Measurements from ENCODE around the gene TMEM181. TPM values are rescaled to one million over a fixed set of nuclear protein-coding genes. Genes with fewer than 3 reads are reported as not detected.
"Not testable (repeated sequence)": the region's sequence is repeated elsewhere in the genome, so short reads cannot be mapped to it uniquely, and the experiment has no call there.

Gene TMEM181
- total and polyA plus RNA-seq, 4 donors, result 6.4 to 15.6 (median 12.6) TPM

DNA sequence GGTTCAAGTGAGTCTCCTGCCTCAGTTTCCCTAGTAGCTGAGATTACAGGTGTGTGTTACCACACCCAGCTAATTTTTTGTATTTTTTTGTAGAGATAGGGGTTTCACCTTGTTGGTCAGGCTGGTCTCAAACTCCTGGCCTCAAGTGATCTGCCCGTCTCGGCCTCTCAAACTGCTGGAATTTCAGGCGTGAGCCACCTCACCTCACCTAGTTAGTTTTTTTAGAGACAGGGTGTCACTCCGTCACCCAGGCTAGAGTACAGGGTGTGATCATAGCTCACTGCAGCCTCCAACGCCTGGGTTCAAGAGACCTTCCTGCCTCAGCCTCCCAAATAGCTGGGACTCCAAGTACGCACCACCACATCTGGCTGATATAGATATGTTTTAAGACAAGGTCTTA is 112.8 kb downstream of the TMEM181 start:
- no peak for TF ChIP-seq GABPA (IDR thresholded peaks at IDR 0.05 in 1 of 2, conservative IDR thresholded peaks at IDR 0.05 in 1 of 2)
- no peak for DNase-seq (ENCODE audit: low spot score)
- H3K9ac ChIP-seq (ENCODE audit: low read depth in 1 of 2, low read length in 2 of 2), result no peak overlapping the region
- WGBS, result 96% methylated on average over 6 of the region's 6 CpGs
- no peak overlapping the region for H3K4me3 ChIP-seq (ENCODE audit: low read depth in 1 of 3, low read length in 3 of 3)
- H3K36me3 ChIP-seq (ENCODE audit: control insufficient read depth in 4 of 4, insufficient read depth in 3 of 4, low read depth in 1 of 4, low read length in 3 of 4), result no peaks in the 10 kb centered on the region
- H3K27me3 ChIP-seq (ENCODE audit: control insufficient read depth in 4 of 4, insufficient read depth in 4 of 4, low read length in 3 of 4), result no peaks in the 10 kb centered on the region
- no peak overlapping the region for H3K27ac ChIP-seq (ENCODE audit: low read depth in 1 of 2, low read length in 2 of 2)
- H3K9me3 ChIP-seq (ENCODE audit: control insufficient read depth in 4 of 4, low read length in 3 of 4), result no peaks in the 10 kb centered on the region
- H3K4me1 ChIP-seq (ENCODE audit: control insufficient read depth in 4 of 4, insufficient read depth in 4 of 4, low read length in 3 of 4), result peaks cover 0 to 21% (median 5%) of the 10 kb centered on the region in 4 donors

DNA sequence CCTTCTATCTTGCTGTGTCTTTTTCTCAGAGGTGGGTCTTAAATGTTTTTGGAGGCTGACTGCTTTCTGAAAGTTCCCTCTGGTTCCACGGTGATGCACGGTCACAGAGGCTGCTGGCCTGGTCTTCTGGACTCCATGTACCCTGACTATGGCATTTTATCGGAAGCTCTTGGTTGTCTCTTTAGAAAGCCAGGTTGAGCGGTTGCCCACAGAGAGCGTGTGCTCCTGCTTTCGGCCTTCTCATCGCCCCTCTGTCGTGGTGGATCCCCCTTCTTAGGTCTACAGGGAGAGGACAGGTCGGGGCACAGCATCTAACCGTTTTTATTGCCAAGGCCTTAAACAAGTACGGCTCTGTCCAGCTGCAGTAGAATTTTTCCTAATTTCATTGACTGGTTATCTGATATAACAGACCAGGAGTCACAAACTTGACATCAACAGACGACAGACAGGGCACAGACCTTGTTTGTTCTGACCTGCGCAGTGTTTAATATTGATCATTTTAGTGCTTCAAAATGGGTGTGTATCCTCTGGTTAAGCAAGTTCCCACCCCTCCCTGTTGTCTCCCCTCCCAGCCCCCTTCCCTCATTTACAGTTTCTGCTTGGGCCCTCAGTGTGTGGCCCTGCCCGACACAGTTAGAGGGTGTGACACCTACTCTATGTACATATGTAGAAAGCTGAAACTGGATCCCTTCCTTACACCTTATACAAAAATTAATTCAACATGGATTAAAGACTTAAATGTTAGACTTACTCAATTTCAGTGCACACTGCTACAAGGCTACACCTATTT is 114.6 kb downstream of the TMEM181 start:
- 63% methylated on average over 14 of the region's 14 CpGs for WGBS
- TF ChIP-seq, protein P1, sequence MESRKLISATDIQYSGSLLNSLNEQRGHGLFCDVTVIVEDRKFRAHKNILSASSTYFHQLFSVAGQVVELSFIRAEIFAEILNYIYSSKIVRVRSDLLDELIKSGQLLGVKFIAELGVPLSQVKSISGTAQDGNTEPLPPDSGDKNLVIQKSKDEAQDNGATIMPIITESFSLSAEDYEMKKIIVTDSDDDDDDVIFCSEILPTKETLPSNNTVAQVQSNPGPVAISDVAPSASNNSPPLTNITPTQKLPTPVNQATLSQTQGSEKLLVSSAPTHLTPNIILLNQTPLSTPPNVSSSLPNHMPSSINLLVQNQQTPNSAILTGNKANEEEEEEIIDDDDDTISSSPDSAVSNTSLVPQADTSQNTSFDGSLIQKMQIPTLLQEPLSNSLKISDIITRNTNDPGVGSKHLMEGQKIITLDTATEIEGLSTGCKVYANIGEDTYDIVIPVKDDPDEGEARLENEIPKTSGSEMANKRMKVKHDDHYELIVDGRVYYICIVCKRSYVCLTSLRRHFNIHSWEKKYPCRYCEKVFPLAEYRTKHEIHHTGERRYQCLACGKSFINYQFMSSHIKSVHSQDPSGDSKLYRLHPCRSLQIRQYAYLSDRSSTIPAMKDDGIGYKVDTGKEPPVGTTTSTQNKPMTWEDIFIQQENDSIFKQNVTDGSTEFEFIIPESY (IDR thresholded peaks at IDR 0.05), result no peak
- TF ChIP-seq FOXA2 (IDR thresholded peaks at IDR 0.05) (peak; percentile 40), JUND (IDR thresholded peaks at IDR 0.05) (no peak), HNF4A (conservative IDR thresholded peaks at IDR 0.05) (peak in 1 of 2 donors; percentile 35), RXRA (IDR thresholded peaks at IDR 0.05) (peak in 1 of 2 donors; percentile 59), FOXA1 (IDR thresholded peaks at IDR 0.05) (no peak), ATF3 (IDR thresholded peaks at IDR 0.05) (no peak), YY1 (IDR thresholded peaks at IDR 0.05) (peak; percentile 41)

DNA sequence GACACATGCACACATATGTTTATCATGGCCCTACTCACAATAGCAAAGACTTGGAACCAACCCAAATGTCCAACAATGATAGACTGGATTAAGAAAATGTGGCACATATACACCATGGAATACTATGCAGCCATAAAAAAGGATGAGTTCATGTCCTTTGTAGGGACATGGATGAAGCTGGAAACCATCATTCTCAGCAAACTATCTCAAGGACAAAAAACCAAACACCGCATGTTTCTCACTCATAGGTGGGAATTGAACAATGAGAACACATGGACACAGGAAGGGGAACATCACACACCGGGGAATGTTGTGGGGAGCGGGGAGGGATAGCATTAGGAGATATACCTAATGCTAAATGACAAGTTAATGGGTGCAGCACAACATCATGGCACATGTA is 117.2 kb downstream of the TMEM181 start:
- not testable (repeated sequence) for H3K9me3 ChIP-seq (ENCODE audit: control insufficient read depth in 4 of 4, low read length in 3 of 4); H3K27me3 ChIP-seq (ENCODE audit: control insufficient read depth in 4 of 4, insufficient read depth in 4 of 4, low read length in 3 of 4); H3K36me3 ChIP-seq (ENCODE audit: control insufficient read depth in 4 of 4, insufficient read depth in 3 of 4, low read depth in 1 of 4, low read length in 3 of 4); H3K4me3 ChIP-seq (ENCODE audit: low read depth in 1 of 3, low read length in 3 of 3); H3K27ac ChIP-seq (ENCODE audit: low read depth in 1 of 2, low read length in 2 of 2); DNase-seq (ENCODE audit: low spot score); H3K9ac ChIP-seq (ENCODE audit: low read depth in 1 of 2, low read length in 2 of 2)
- WGBS, result 97% methylated on average over 3 of the region's 3 CpGs
- H3K4me1 ChIP-seq (ENCODE audit: control insufficient read depth in 4 of 4, insufficient read depth in 4 of 4, low read length in 3 of 4), result peaks cover 0 to 11% (median 1%) of the 10 kb centered on the region in 4 donors

More for the DNA sequence above, 114.6 kb downstream of the TMEM181 start:
- H3K27ac ChIP-seq (ENCODE audit: low read depth in 1 of 2, low read length in 2 of 2), result peak overlapping the region in 1 of 2 donors; percentile 22
- DNase-seq (ENCODE audit: low spot score), result no peak
- H3K36me3 ChIP-seq (ENCODE audit: control insufficient read depth in 4 of 4, insufficient read depth in 3 of 4, low read depth in 1 of 4, low read length in 3 of 4), result no peaks in the 10 kb centered on the region
- no peaks in the 10 kb centered on the region for H3K9me3 ChIP-seq (ENCODE audit: control insufficient read depth in 4 of 4, low read length in 3 of 4)
- no peak overlapping the region for H3K4me3 ChIP-seq (ENCODE audit: low read depth in 1 of 3, low read length in 3 of 3)
- H3K27me3 ChIP-seq (ENCODE audit: control insufficient read depth in 4 of 4, insufficient read depth in 4 of 4, low read length in 3 of 4), result no peaks in the 10 kb centered on the region
- peaks cover 0 to 17% (median 3%) of the 10 kb centered on the region in 4 donors for H3K4me1 ChIP-seq (ENCODE audit: control insufficient read depth in 4 of 4, insufficient read depth in 4 of 4, low read length in 3 of 4)
- H3K9ac ChIP-seq (ENCODE audit: low read depth in 1 of 2, low read length in 2 of 2), result no peak overlapping the region

- H3K27ac ChIP-seq (ENCODE audit: low read depth in 1 of 2, low read length in 2 of 2), result no peak overlapping the region
- TF ChIP-seq ATF3 (IDR thresholded peaks at IDR 0.05) (no peak), FOXA2 (IDR thresholded peaks at IDR 0.05) (no peak), FOXA1 (IDR thresholded peaks at IDR 0.05) (no peak), TAF1 (conservative IDR thresholded peaks at IDR 0.05) (no peak), RAD21 (IDR thresholded peaks at IDR 0.05) (no peak), EGR1 (IDR thresholded peaks at IDR 0.05; ENCODE audit: low read depth in 2 of 2) (no peak), NR2F2 (IDR thresholded peaks at IDR 0.05) (no peak), HNF4G (IDR thresholded peaks at IDR 0.05) (no peak), RXRA (IDR thresholded peaks at IDR 0.05) (no peak)
- TF ChIP-seq, protein P2, sequence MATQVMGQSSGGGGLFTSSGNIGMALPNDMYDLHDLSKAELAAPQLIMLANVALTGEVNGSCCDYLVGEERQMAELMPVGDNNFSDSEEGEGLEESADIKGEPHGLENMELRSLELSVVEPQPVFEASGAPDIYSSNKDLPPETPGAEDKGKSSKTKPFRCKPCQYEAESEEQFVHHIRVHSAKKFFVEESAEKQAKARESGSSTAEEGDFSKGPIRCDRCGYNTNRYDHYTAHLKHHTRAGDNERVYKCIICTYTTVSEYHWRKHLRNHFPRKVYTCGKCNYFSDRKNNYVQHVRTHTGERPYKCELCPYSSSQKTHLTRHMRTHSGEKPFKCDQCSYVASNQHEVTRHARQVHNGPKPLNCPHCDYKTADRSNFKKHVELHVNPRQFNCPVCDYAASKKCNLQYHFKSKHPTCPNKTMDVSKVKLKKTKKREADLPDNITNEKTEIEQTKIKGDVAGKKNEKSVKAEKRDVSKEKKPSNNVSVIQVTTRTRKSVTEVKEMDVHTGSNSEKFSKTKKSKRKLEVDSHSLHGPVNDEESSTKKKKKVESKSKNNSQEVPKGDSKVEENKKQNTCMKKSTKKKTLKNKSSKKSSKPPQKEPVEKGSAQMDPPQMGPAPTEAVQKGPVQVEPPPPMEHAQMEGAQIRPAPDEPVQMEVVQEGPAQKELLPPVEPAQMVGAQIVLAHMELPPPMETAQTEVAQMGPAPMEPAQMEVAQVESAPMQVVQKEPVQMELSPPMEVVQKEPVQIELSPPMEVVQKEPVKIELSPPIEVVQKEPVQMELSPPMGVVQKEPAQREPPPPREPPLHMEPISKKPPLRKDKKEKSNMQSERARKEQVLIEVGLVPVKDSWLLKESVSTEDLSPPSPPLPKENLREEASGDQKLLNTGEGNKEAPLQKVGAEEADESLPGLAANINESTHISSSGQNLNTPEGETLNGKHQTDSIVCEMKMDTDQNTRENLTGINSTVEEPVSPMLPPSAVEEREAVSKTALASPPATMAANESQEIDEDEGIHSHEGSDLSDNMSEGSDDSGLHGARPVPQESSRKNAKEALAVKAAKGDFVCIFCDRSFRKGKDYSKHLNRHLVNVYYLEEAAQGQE (IDR thresholded peaks at IDR 0.05), result no peak
Measured at GRCh38 chr6:158677906-158678578, 118.2 kb downstream of the TMEM181 start.

More at GRCh38 chr6:158677906-158678578, 118.2 kb downstream of the TMEM181 start:
- H3K4me3 ChIP-seq (ENCODE audit: low read depth in 1 of 3, low read length in 3 of 3), result no peak overlapping the region
- 92% methylated on average over 11 of the region's 11 CpGs for WGBS
- no peaks in the 10 kb centered on the region for H3K36me3 ChIP-seq (ENCODE audit: control insufficient read depth in 4 of 4, insufficient read depth in 3 of 4, low read depth in 1 of 4, low read length in 3 of 4)
- no peak for DNase-seq (ENCODE audit: low spot score)
- no peak overlapping the region for H3K9ac ChIP-seq (ENCODE audit: low read depth in 1 of 2, low read length in 2 of 2)
- H3K9me3 ChIP-seq (ENCODE audit: control insufficient read depth in 4 of 4, low read length in 3 of 4), result no peaks in the 10 kb centered on the region
- H3K27me3 ChIP-seq (ENCODE audit: control insufficient read depth in 4 of 4, insufficient read depth in 4 of 4, low read length in 3 of 4), result no peaks in the 10 kb centered on the region
- peaks cover 0 to 11% (median 1%) of the 10 kb centered on the region in 4 donors for H3K4me1 ChIP-seq (ENCODE audit: control insufficient read depth in 4 of 4, insufficient read depth in 4 of 4, low read length in 3 of 4)

Data from liver (tissue), 9 donors.